IPS DF 19.7 (cell line): ENCODE data around the gene LRRC72.

Experiments
- DNase-seq: peaks from one replicate; pipeline ENCODE4 v3.0.0-alpha.2; 2013; ENCODE audit warnings: low read depth, low spot score

LRRC72 gene

DNA sequence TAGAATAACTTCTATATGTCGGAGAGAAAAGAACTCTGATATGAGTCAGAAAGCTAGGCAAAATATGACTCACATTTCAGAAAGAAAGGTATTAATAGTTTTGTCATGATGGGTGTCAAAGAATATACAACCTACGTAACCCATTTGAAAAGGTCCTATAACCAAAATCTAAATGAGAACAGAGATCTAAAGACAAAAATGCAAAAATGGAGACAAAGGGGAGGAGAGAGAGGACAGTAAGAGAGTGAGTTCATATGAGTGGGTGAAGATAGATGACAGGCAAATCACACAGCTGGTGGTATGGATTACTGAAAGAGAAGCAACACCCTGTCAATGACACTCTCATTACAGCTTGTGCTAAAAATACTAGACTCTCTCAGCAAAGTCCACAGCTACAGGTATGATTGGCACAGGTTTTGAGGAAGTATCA, 93.4 kb downstream of the LRRC72 start:
- DNase-seq: no peak

DNA sequence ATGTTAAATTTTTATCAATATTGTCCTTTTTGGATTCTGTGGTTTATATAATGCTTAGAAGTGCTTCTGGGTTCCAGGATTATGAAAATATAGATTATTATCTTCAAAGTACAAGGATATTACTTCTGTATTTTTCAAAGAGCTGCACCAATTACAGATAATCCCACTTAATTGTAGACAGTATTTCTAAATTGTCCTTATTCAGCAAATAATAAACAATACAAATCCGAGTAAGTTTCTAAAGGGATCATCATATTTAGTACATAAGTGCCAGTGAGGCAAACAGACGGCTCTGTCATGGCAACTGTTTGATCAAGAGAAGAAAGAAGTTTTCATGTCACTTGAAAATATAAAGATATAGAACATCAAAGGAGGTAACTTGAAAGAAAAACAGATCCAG, 99.8 kb downstream of the LRRC72 start:
- DNase-seq: no peak

DNA sequence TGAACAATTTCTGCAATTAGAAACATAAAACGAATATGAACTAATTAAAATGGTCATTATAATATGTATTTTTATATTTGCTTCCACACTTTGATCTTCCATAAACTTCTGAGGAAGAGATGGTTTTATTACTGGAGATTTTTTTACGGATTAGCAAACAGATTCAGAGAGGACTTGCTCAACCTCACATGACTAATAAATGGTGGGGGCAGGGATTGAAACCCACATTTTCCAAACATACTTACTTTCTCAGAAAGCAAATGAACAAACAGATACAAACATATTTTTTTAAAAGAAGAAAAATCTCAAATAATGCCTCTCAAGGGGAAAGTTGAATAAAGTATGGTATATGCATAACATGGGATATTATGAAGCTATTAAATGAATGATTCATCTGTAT, 100.6 kb downstream of the LRRC72 start:
- no peak for DNase-seq

DNA sequence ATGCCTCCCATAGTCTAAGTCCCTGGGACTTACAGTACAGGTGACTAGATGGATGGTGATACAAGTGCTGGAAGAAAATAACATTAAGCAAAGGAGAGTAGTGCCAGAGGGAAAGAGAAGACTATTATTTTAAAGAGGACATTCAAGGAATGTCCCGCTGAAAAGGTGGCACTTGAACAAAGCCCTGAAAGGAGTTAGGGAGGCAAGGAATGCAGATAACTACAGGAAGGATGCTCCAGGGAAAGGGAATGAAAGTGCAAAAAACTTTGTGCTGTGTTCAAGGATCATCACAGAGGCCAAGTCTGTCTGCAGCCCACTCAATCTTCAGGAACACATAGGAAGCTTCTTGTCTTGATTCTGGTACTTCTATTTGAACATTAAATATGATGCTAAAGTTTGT, 104.0 kb downstream of the LRRC72 start:
- no peak for DNase-seq
